ENCODE results near the gene SLC35B3.

GRCh38 chr6:8478418-8478817, 43.1 kb upstream of the SLC35B3 start:
- TF ChIP-seq CTCF (IDR thresholded peaks at IDR 0.05): no peak
- no peak for TF ChIP-seq POLR2A (IDR thresholded peaks at IDR 0.05)
